NCI-H2227 (cell line): Measurements from ENCODE around the gene MRPL39.

ENCODE experiments used
- DNase-seq: peaks from one replicate; lab custom pipeline; 2025; ENCODE audit not compliant: unreplicated experiment; lab: John Stamatoyannopoulos, UW

The MRPL39 gene

GRCh38 chr21:25569711-25570110 lies 37.6 kb downstream of the MRPL39 start:
- no peak for DNase-seq

- DNase-seq = no peak
Measured at GRCh38 chr21:25569084-25569483, 38.2 kb downstream of the MRPL39 start.

- DNase-seq = no peak
Measured at GRCh38 chr21:25568246-25568645, 39.0 kb downstream of the MRPL39 start.

GRCh38 chr21:25567472-25567871 lies 39.8 kb downstream of the MRPL39 start:
- DNase-seq = no peak

- DNase-seq = no peak
Measured at GRCh38 chr21:25566645-25567044, 40.6 kb downstream of the MRPL39 start.

- DNase-seq = no peak
Measured at GRCh38 chr21:25565272-25566211, 41.7 kb downstream of the MRPL39 start.

- DNase-seq = no peak
Measured at GRCh38 chr21:25564349-25564948, 42.8 kb downstream of the MRPL39 start.

GRCh38 chr21:25563361-25564116 lies 43.7 kb downstream of the MRPL39 start:
- no peak for DNase-seq

GRCh38 chr21:25562660-25563059 lies 44.6 kb downstream of the MRPL39 start:
- DNase-seq = no peak

GRCh38 chr21:25561668-25562641 lies 45.3 kb downstream of the MRPL39 start:
- DNase-seq = peak; percentile 60

GRCh38 chr21:25560891-25561290 lies 46.4 kb downstream of the MRPL39 start:
- DNase-seq = no peak

- no peak for DNase-seq
Measured at GRCh38 chr21:25560271-25560685, 47.0 kb downstream of the MRPL39 start.

- no peak for DNase-seq
Measured at GRCh38 chr21:25559746-25560145, 47.5 kb downstream of the MRPL39 start.

GRCh38 chr21:25558123-25558522 lies 49.2 kb downstream of the MRPL39 start:
- no peak for DNase-seq

GRCh38 chr21:25557180-25557579 lies 50.1 kb downstream of the MRPL39 start:
- no peak for DNase-seq

GRCh38 chr21:25556091-25556490 lies 51.2 kb downstream of the MRPL39 start:
- no peak for DNase-seq

- DNase-seq = no peak
Measured at GRCh38 chr21:25555492-25555891, 51.8 kb downstream of the MRPL39 start.

GRCh38 chr21:25552856-25553255 lies 54.4 kb downstream of the MRPL39 start:
- no peak for DNase-seq

GRCh38 chr21:25551569-25551968 lies 55.7 kb downstream of the MRPL39 start:
- DNase-seq = no peak

GRCh38 chr21:25550352-25551120 lies 56.7 kb downstream of the MRPL39 start:
- no peak for DNase-seq
